Stimulated activated CD8-positive, alpha-beta memory T cell treated with anti-CD3 and anti-CD28 coated beads, Interleukin-4, amount 100 ng/mL, for 48 hours (primary cell): Measurements from ENCODE around the gene CHN1.

Experiments used
- DNase-seq: peaks from one replicate; pipeline ENCODE4 v3.0.0-alpha.2; 2020

CHN1 gene

GRCh38 chr2:174970092-174970491 is 35.1 kb downstream of the CHN1 start:
- no peak for DNase-seq

GRCh38 chr2:174969091-174969734 is 36.0 kb downstream of the CHN1 start:
- no peak for DNase-seq

- no peak for DNase-seq
These were observed 37.4 kb downstream of the CHN1 start for GRCh38 chr2:174967691-174968260.

GRCh38 chr2:174967086-174967485 is 38.1 kb downstream of the CHN1 start:
- DNase-seq = no peak

- DNase-seq = no peak
These were observed 39.0 kb downstream of the CHN1 start for GRCh38 chr2:174965992-174966744.

GRCh38 chr2:174965551-174965950 is 39.6 kb downstream of the CHN1 start:
- no peak for DNase-seq

GRCh38 chr2:174964404-174964803 is 40.8 kb downstream of the CHN1 start:
- DNase-seq = no peak

GRCh38 chr2:174963437-174964400 is 41.5 kb downstream of the CHN1 start:
- DNase-seq = no peak

GRCh38 chr2:174959787-174960186 is 45.4 kb downstream of the CHN1 start:
- DNase-seq = no peak

- no peak for DNase-seq
These were observed 48.1 kb downstream of the CHN1 start for GRCh38 chr2:174957050-174957449.

- no peak for DNase-seq
These were observed 52.6 kb downstream of the CHN1 start for GRCh38 chr2:174952607-174953006.

GRCh38 chr2:174951745-174952144 is 53.4 kb downstream of the CHN1 start:
- DNase-seq = no peak

- DNase-seq = no peak
These were observed 55.0 kb downstream of the CHN1 start for GRCh38 chr2:174949988-174950687.

GRCh38 chr2:174945601-174946260 is 59.5 kb downstream of the CHN1 start:
- no peak for DNase-seq

GRCh38 chr2:174939046-174939445 is 66.1 kb downstream of the CHN1 start:
- no peak for DNase-seq

- DNase-seq = no peak
These were observed 73.5 kb downstream of the CHN1 start for GRCh38 chr2:174931724-174932123.

GRCh38 chr2:174929786-174930185 is 75.4 kb downstream of the CHN1 start:
- no peak for DNase-seq

- DNase-seq = no peak
These were observed 80.0 kb downstream of the CHN1 start for GRCh38 chr2:174925046-174925784.

- DNase-seq = no peak
These were observed 81.0 kb downstream of the CHN1 start for GRCh38 chr2:174924061-174924693.

GRCh38 chr2:174919947-174920595 is 85.1 kb downstream of the CHN1 start:
- DNase-seq = no peak
